Fibroblast of villous mesenchyme (primary cell): ENCODE results near the gene ARID1B. TPM values are rescaled to one million over a fixed set of nuclear protein-coding genes. Genes with fewer than 3 reads are reported as not detected.

Experiments
- DNase-seq: peaks from one replicate; pipeline ENCODE4 v3.0.0-alpha.2; 2010; ENCODE audit warnings: low read depth
- H3K4me3 ChIP-seq: 2 replicates; pipeline ENCODE4 v1.5.1; 2011; ENCODE audit warnings: low read depth, mild to moderate bottlenecking, low read length
- total RNA-seq: library from RNA; depleted of rRNA; stranded (reverse); fragments of >200 nt; gene quantifications from 2 replicates; pipeline ENCODE4 v1.2.3, GENCODE V29; 2012
- TF ChIP-seq, protein P1 (sequence below): IDR thresholded peaks from 2 replicates; pipeline ENCODE4 v1.5.1; 2012; ENCODE audit warnings: low read depth, mild to moderate bottlenecking, low read length; ENCODE audit not compliant: insufficient read depth

ARID1B gene
- total RNA-seq, 1 donor: 41.0 TPM

- DNase-seq: peak; percentile 40
- TF ChIP-seq, protein P1, sequence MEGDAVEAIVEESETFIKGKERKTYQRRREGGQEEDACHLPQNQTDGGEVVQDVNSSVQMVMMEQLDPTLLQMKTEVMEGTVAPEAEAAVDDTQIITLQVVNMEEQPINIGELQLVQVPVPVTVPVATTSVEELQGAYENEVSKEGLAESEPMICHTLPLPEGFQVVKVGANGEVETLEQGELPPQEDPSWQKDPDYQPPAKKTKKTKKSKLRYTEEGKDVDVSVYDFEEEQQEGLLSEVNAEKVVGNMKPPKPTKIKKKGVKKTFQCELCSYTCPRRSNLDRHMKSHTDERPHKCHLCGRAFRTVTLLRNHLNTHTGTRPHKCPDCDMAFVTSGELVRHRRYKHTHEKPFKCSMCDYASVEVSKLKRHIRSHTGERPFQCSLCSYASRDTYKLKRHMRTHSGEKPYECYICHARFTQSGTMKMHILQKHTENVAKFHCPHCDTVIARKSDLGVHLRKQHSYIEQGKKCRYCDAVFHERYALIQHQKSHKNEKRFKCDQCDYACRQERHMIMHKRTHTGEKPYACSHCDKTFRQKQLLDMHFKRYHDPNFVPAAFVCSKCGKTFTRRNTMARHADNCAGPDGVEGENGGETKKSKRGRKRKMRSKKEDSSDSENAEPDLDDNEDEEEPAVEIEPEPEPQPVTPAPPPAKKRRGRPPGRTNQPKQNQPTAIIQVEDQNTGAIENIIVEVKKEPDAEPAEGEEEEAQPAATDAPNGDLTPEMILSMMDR: no peak
- H3K4me3 ChIP-seq: no peak overlapping the region
Measured at GRCh38 chr6:156989159-156989806, 212.1 kb downstream of the ARID1B start.

GRCh38 chr6:156992020-156992804, 215.0 kb downstream of the ARID1B start:
- DNase-seq: peak; percentile 47
- TF ChIP-seq, protein P1: no peak
- no peak overlapping the region for H3K4me3 ChIP-seq

DNA sequence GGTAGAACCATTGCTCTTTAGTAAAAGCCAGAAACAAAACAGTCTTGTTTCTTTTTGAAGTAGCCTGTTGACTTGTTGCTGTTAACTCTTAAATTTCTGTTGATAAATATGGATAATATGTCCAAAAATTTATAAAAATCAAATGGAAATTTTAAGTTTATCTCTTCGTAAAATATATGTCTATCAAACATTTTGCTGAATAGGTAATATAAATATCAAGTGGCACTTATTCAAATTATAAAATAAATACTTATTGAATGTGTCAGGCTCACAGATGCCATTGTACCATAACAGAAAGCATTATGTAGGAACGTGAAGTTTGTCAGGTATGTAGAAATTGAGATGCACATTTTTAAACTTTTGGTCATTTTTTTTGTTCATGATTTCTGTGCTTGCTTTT, 216.5 kb downstream of the ARID1B start:
- no peak for DNase-seq
- TF ChIP-seq, protein P1: no peak
- no peak overlapping the region for H3K4me3 ChIP-seq

DNA sequence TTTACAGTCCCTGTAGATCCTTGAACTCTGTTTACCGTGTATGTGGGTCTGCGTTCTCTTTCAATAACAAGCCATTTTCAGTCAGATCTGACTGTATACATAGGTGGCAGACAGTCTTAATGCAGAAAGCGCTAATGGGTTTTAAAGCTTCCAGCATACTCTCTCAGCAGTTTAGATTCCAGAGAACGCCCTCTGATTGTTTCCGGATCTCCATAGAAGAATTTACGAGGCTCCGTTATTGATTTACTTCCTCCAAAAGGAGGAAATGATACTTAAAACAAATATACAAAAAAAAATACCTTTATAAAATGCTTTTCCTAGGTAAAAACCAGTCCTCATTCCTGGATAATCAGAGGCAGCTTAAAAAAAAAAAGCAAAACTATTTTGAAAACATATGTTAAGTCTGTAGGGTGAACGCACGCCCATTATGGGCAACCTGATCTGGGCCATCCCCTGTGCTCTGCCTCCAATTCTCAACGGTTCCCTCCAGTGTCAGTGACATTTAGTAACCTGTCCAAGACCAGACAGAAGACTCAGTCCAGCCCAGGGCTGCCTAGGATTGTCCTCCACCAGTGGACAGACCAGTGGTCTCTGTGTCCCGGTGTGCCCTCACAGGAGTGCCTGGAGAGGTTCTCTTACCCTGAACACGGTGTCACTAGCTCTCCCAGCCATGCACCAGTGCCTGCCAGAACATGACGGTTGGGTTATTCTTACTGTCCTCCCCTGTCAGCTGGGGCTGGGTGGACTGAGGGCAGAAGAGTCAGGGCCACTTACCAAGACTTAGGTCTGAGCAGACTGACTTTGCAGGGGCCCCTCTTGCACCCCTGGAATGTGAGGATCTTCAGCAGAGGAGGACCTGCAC, 217.3 kb downstream of the ARID1B start:
- no peak overlapping the region for H3K4me3 ChIP-seq
- TF ChIP-seq, protein P1: no peak
- no peak for DNase-seq

- no peak overlapping the region for H3K4me3 ChIP-seq
- TF ChIP-seq, protein P1: no peak
- no peak for DNase-seq
Measured at GRCh38 chr6:156995502-156995901, 218.3 kb downstream of the ARID1B start.

DNA sequence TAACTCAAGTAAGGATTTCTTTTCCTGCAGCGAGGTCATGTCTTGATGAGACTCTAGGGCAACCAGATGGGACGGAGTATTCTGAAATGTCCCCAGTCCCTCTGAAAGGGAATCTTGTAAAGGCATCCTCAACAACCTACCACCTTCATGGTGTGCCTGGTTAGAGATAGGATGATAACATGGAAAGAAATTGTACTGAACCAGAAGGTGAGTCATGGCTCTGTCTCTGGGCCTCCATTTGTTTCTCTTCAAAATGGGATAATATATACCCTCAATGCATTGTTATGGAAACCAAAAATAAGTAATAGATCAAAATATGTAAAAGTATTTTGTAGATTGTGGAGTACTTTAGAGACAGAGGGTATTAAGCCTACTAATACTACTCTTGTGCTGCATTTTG, 219.1 kb downstream of the ARID1B start:
- no peak overlapping the region for H3K4me3 ChIP-seq
- TF ChIP-seq, protein P1: no peak
- DNase-seq: no peak
